ENCODE measurements around the gene CD63. TPM values are rescaled to one million over a fixed set of nuclear protein-coding genes. Genes with fewer than 3 reads are reported as not detected.

CD63 gene
- total RNA-seq, 1 experiment from 2014 or later, result 581 TPM

- Histone ChIP-seq H3K14ac (ENCODE audit: insufficient read depth, low read length) (no peak overlapping the region), H2BK120ac (ENCODE audit: low read depth, low read length, poor library complexity, severe bottlenecking) (no peak overlapping the region), H2BK15ac (ENCODE audit: low read depth, low read length) (no peak overlapping the region), H3K79me2 (ENCODE audit: insufficient read depth, low read length) (no peaks in the 10 kb centered on the region), H3K79me1 (ENCODE audit: insufficient read depth, low read depth, low read length, poor library complexity, severe bottlenecking) (no peaks in the 10 kb centered on the region), H3K27ac (ENCODE audit: insufficient read length, low read depth, low read length) (no peak overlapping the region), H4K20me1 (ENCODE audit: control insufficient read depth, insufficient read depth, insufficient read length) (no peaks in the 10 kb centered on the region), H2BK12ac (ENCODE audit: insufficient read length, low read depth, low read length) (no peak overlapping the region), H2BK5ac (ENCODE audit: insufficient read length, low read length) (no peak overlapping the region), H4K91ac (ENCODE audit: insufficient read length, low read depth, low read length) (no peak overlapping the region), H3K9ac (ENCODE audit: extremely low read depth, insufficient read length, low read length) (no peak overlapping the region), H3K23me2 (ENCODE audit: insufficient read length, low read depth, low read length, poor library complexity, severe bottlenecking) (no peaks in the 10 kb centered on the region), H3K4ac (ENCODE audit: low read depth, low read length) (no peak overlapping the region), H2AK5ac (ENCODE audit: insufficient read length, low read length) (no peak overlapping the region), H4K5ac (ENCODE audit: insufficient read length, low read depth, low read length) (no peak overlapping the region), H3K4me1 (ENCODE audit: insufficient read depth, low read length) (no peaks in the 10 kb centered on the region), H3K23ac (ENCODE audit: insufficient read length, low read depth, low read length) (no peak overlapping the region), H2AFZ (ENCODE audit: low read length) (no peak overlapping the region), H3K9me3 (ENCODE audit: control insufficient read depth, low read depth, low read length) (no peaks in the 10 kb centered on the region), H3T11ph (ENCODE audit: low read length) (no peak overlapping the region), H3K27me3 (ENCODE audit: insufficient read depth, low read length) (no peaks in the 10 kb centered on the region; the same call in 1 of the 2 replicates), H4K8ac (replicated peaks; ENCODE audit: insufficient read length, low read depth, low read length) (no peak overlapping the region), H3K4me2 (ENCODE audit: insufficient read depth, insufficient read length, low read length) (no peak overlapping the region), H3K18ac (ENCODE audit: insufficient read length, low read depth, low read length) (no peak overlapping the region), H3K56ac (ENCODE audit: insufficient read length, low read depth, low read length) (no peak overlapping the region), H2BK20ac (ENCODE audit: low read depth, low read length, poor library complexity, severe bottlenecking) (no peak overlapping the region)
- H3K36me3 Mint-ChIP-seq (ENCODE audit: insufficient read depth in 1 of 3, low read depth in 3 of 3), result peaks cover 21 to 48% (median 43%) of the 10 kb centered on the region in 3 experiments
- no peak for DNase-seq
- H3K9me3 Mint-ChIP-seq, result no peaks in the 10 kb centered on the region
- no peaks in the 10 kb centered on the region for H3K4me1 Mint-ChIP-seq
- no CpG with 5 or more reads among the region's 1 CpG for WGBS (ENCODE audit: extremely low coverage, insufficient read length, low lambda C conversion rate)
- H3K27me3 Mint-ChIP-seq (ENCODE audit: low read depth), result no peaks in the 10 kb centered on the region
- H3K4me3 Mint-ChIP-seq, result no peak overlapping the region
- H3K27ac Mint-ChIP-seq, result no peak overlapping the region; a peak in 1 of 7 replicates
- TF ChIP-seq CTCF (conservative IDR thresholded peaks at IDR 0.05), result no peak
Measured at GRCh38 chr12:55698965-55699364, 29.8 kb downstream of the CD63 start.

All from H9 (cell line).